HG02642 (cell line): Measurements from ENCODE around the gene MOK.

Experiments used
- ATAC-seq: cut with Tn5 transposase; IDR thresholded peaks from one replicate; pipeline ENCODE4 v1.9.1; 2021; ENCODE audit warnings: mild to moderate bottlenecking; ENCODE audit not compliant: unreplicated experiment, poor library complexity

Gene MOK

GRCh38 chr14:102187044-102187443, 117.9 kb downstream of the MOK start:
- ATAC-seq = no peak

- no peak for ATAC-seq
Measured at GRCh38 chr14:102185360-102185759, 119.6 kb downstream of the MOK start.

GRCh38 chr14:102184316-102185035, 120.5 kb downstream of the MOK start:
- ATAC-seq = no peak

GRCh38 chr14:102183886-102184285, 121.1 kb downstream of the MOK start:
- no peak for ATAC-seq

GRCh38 chr14:102182936-102183619, 121.9 kb downstream of the MOK start:
- ATAC-seq = no peak

GRCh38 chr14:102182190-102182589, 122.8 kb downstream of the MOK start:
- no peak for ATAC-seq

GRCh38 chr14:102181187-102181586, 123.8 kb downstream of the MOK start:
- no peak for ATAC-seq

- ATAC-seq = no peak
Measured at GRCh38 chr14:102180248-102180998, 124.5 kb downstream of the MOK start.
